Gastrocnemius medialis (tissue), 4 donors: Measurements from ENCODE around the gene ANO6.

Experiments used
- CTCF ChIP-seq, 5 experiments: fragments of 450-650 bp in 3 of 5; fragments of 200-600 bp in 2 of 5; sonication (generic) in 2 of 5; IDR thresholded peaks in 4 of 5; conservative IDR thresholded peaks in 1 of 5; 1 replicate in 4 of 5; 2 replicates in 1 of 5; pipeline ENCODE4 v1.5.1; 2016 to 2019; ENCODE audit warnings: antibody characterized with exemption in 5 of 5, mild to moderate bottlenecking in 3 of 5, moderate library complexity in 3 of 5
- POLR2A ChIP-seq, 2 donors: fragments of 450-650 bp; IDR thresholded peaks; one replicate each; pipeline ENCODE4 v1.6.1; 2017; ENCODE audit warnings: antibody characterized with exemption in 2 of 2, mild to moderate bottlenecking in 2 of 2, moderate library complexity in 2 of 2

- TF ChIP-seq POLR2A (IDR thresholded peaks at IDR 0.05) (no peak), CTCF (IDR thresholded peaks at IDR 0.05 in 4 of 5, conservative IDR thresholded peaks at IDR 0.05 in 1 of 5) (no peak)
These were observed 113.3 kb downstream of the ANO6 start for GRCh38 chr12:45329238-45329637.
